ENCODE measurements around the gene BEX1. TPM values are rescaled to one million over a fixed set of nuclear protein-coding genes. Genes with fewer than 3 reads are reported as not detected.
"Not testable (repeated sequence)": the region's sequence is repeated elsewhere in the genome, so short reads cannot be mapped to it uniquely, and the experiment has no call there.

BEX1 gene
- total RNA-seq, 1 experiment from 2014 or later = not detected

- H3K27me3 ChIP-seq (ENCODE audit: insufficient read depth, low read length); CTCF ChIA-PET; DNase-seq (ENCODE audit: low read depth, low spot score); H3K4me1 ChIP-seq (ENCODE audit: control insufficient read depth in 1 of 2, insufficient read depth in 2 of 2, low read length in 2 of 2); RAD21 ChIA-PET (ENCODE audit: low non-redundant PET in 1 of 2, low total read pairs in 2 of 2, uncharacterized antibody in 2 of 2, unreplicated experiment in 2 of 2); BruUV-seq (replicated peaks); H3K9me3 ChIP-seq (ENCODE audit: control insufficient read depth in 1 of 2, insufficient read depth in 1 of 2, low read depth in 1 of 2, low read length in 2 of 2); H3K9ac ChIP-seq (ENCODE audit: low read length); H4K20me1 ChIP-seq (ENCODE audit: insufficient read depth); H3K36me3 ChIP-seq (ENCODE audit: control insufficient read depth in 1 of 2, insufficient read depth in 2 of 2, low read length in 2 of 2); intact Hi-C loops (cut with micrococcal nuclease); H2AFZ ChIP-seq (ENCODE audit: low read depth, low read length, poor library complexity, severe bottlenecking); H3K4me2 ChIP-seq (ENCODE audit: low read length); H3K4me3 ChIP-seq (replicated peaks in 1 of 2; ENCODE audit: low read depth in 1 of 2, low read length in 2 of 2); POLR2A ChIA-PET; H3K79me2 ChIP-seq (ENCODE audit: insufficient read depth, low read length); H3K9me2 ChIP-seq (ENCODE audit: insufficient read depth); ATAC-seq; H3K27ac ChIP-seq (ENCODE audit: low read depth, low read length): not testable (repeated sequence)
Observed at GRCh38 chrX:103104370-103104769, 40.4 kb upstream of the BEX1 start.

- POLR2A ChIA-PET; H3K9me3 ChIP-seq (ENCODE audit: control insufficient read depth in 1 of 2, insufficient read depth in 1 of 2, low read depth in 1 of 2, low read length in 2 of 2); H2AFZ ChIP-seq (ENCODE audit: low read depth, low read length, poor library complexity, severe bottlenecking); DNase-seq (ENCODE audit: low read depth, low spot score); BruUV-seq (replicated peaks); H3K9ac ChIP-seq (ENCODE audit: low read length); H3K27ac ChIP-seq (ENCODE audit: low read depth, low read length); H4K20me1 ChIP-seq (ENCODE audit: insufficient read depth); H3K4me1 ChIP-seq (ENCODE audit: control insufficient read depth in 1 of 2, insufficient read depth in 2 of 2, low read length in 2 of 2); H3K27me3 ChIP-seq (ENCODE audit: insufficient read depth, low read length); H3K9me2 ChIP-seq (ENCODE audit: insufficient read depth); CTCF ChIA-PET; intact Hi-C loops (cut with micrococcal nuclease); H3K36me3 ChIP-seq (ENCODE audit: control insufficient read depth in 1 of 2, insufficient read depth in 2 of 2, low read length in 2 of 2); RAD21 ChIA-PET (ENCODE audit: low non-redundant PET in 1 of 2, low total read pairs in 2 of 2, uncharacterized antibody in 2 of 2, unreplicated experiment in 2 of 2); H3K4me2 ChIP-seq (ENCODE audit: low read length); H3K4me3 ChIP-seq (replicated peaks in 1 of 2; ENCODE audit: low read depth in 1 of 2, low read length in 2 of 2); ATAC-seq; H3K79me2 ChIP-seq (ENCODE audit: insufficient read depth, low read length): not testable (repeated sequence)
Observed at GRCh38 chrX:103103866-103104265, 39.9 kb upstream of the BEX1 start.

GRCh38 chrX:103101299-103102042, 37.5 kb upstream of the BEX1 start:
- H2AFZ ChIP-seq (ENCODE audit: low read depth, low read length, poor library complexity, severe bottlenecking) = no peak overlapping the region
- ATAC-seq (no peak), DNase-seq (ENCODE audit: low read depth, low spot score) (no peak)
- no peaks in the 10 kb centered on the region for H3K4me1 ChIP-seq (ENCODE audit: control insufficient read depth in 1 of 2, insufficient read depth in 2 of 2, low read length in 2 of 2)
- H3K36me3 ChIP-seq (ENCODE audit: control insufficient read depth in 1 of 2, insufficient read depth in 2 of 2, low read length in 2 of 2) = no peaks in the 10 kb centered on the region
- no peak for TF ChIP-seq ZBTB33 (IDR thresholded peaks at IDR 0.05; ENCODE audit: extremely low read depth, insufficient replicate concordance, low read length)
- no peak for TF ChIP-seq CTCF (IDR thresholded peaks at IDR 0.05 in 2 of 3, conservative IDR thresholded peaks at IDR 0.05 in 1 of 3; ENCODE audit: borderline replicate concordance in 1 of 3, insufficient read depth in 1 of 3, low read depth in 2 of 3, low read length in 2 of 3)
- no peak for TF ChIP-seq TCF7L2 (IDR thresholded peaks at IDR 0.05; ENCODE audit: borderline replicate concordance, extremely low read depth, insufficient read depth, insufficient read length)
- TF ChIP-seq YY1 (IDR thresholded peaks at IDR 0.05; ENCODE audit: extremely low read depth, insufficient replicate concordance, low read depth, low read length) = no peak
- CTCF ChIA-PET = no interaction called here
- no peaks in the 10 kb centered on the region for H3K9me3 ChIP-seq (ENCODE audit: control insufficient read depth in 1 of 2, insufficient read depth in 1 of 2, low read depth in 1 of 2, low read length in 2 of 2)
- BruUV-seq (replicated peaks) = no TSS peak
- RAD21 ChIA-PET (ENCODE audit: low non-redundant PET in 1 of 2, low total read pairs in 2 of 2, uncharacterized antibody in 2 of 2, unreplicated experiment in 2 of 2) = no interaction called here
- H3K4me2 ChIP-seq (ENCODE audit: low read length) = no peak overlapping the region
- no peaks in the 10 kb centered on the region for H3K9me2 ChIP-seq (ENCODE audit: insufficient read depth)
- POLR2A ChIA-PET = no interaction called here
- no peaks in the 10 kb centered on the region for H3K27me3 ChIP-seq (ENCODE audit: insufficient read depth, low read length)
- H3K27ac ChIP-seq (ENCODE audit: low read depth, low read length) = no peak overlapping the region
- no peak overlapping the region for H3K9ac ChIP-seq (ENCODE audit: low read length)
- H4K20me1 ChIP-seq (ENCODE audit: insufficient read depth) = no peaks in the 10 kb centered on the region
- H3K79me2 ChIP-seq (ENCODE audit: insufficient read depth, low read length) = no peaks in the 10 kb centered on the region
- intact Hi-C loops (cut with micrococcal nuclease) = no loop called here
- no peak overlapping the region for H3K4me3 ChIP-seq (replicated peaks in 1 of 2; ENCODE audit: low read depth in 1 of 2, low read length in 2 of 2)

Data from HCT116 (cell line).